ENCODE results near the gene JOSD2.

JOSD2 gene

GRCh38 chr19:50462970-50463369 lies 48.0 kb downstream of the JOSD2 start:
- TF ChIP-seq CTCF (IDR thresholded peaks at IDR 0.05): no peak
- TF ChIP-seq ZFX (IDR thresholded peaks at IDR 0.05; ENCODE audit: borderline replicate concordance): no peak
- no peak overlapping the region for H3K27ac ChIP-seq

GRCh38 chr19:50461066-50461875 lies 49.7 kb downstream of the JOSD2 start:
- TF ChIP-seq CTCF (IDR thresholded peaks at IDR 0.05) (peak; percentile 93), ZFX (IDR thresholded peaks at IDR 0.05; ENCODE audit: borderline replicate concordance) (no peak)
- H3K27ac ChIP-seq: no peak overlapping the region

- H3K27ac ChIP-seq: no peak overlapping the region
- no peak for TF ChIP-seq CTCF (IDR thresholded peaks at IDR 0.05)
- no peak for TF ChIP-seq ZFX (IDR thresholded peaks at IDR 0.05; ENCODE audit: borderline replicate concordance)
Observed at GRCh38 chr19:50460161-50460765, 50.7 kb downstream of the JOSD2 start.

- H3K27ac ChIP-seq: no peak overlapping the region
- TF ChIP-seq ZFX (IDR thresholded peaks at IDR 0.05; ENCODE audit: borderline replicate concordance): no peak
- TF ChIP-seq CTCF (IDR thresholded peaks at IDR 0.05): no peak
Observed at GRCh38 chr19:50459638-50460037, 51.4 kb downstream of the JOSD2 start.

- TF ChIP-seq CTCF (IDR thresholded peaks at IDR 0.05): no peak
- no peak for TF ChIP-seq ZFX (IDR thresholded peaks at IDR 0.05; ENCODE audit: borderline replicate concordance)
- no peak overlapping the region for H3K27ac ChIP-seq
Observed at GRCh38 chr19:50459067-50459456, 51.9 kb downstream of the JOSD2 start.

DNA sequence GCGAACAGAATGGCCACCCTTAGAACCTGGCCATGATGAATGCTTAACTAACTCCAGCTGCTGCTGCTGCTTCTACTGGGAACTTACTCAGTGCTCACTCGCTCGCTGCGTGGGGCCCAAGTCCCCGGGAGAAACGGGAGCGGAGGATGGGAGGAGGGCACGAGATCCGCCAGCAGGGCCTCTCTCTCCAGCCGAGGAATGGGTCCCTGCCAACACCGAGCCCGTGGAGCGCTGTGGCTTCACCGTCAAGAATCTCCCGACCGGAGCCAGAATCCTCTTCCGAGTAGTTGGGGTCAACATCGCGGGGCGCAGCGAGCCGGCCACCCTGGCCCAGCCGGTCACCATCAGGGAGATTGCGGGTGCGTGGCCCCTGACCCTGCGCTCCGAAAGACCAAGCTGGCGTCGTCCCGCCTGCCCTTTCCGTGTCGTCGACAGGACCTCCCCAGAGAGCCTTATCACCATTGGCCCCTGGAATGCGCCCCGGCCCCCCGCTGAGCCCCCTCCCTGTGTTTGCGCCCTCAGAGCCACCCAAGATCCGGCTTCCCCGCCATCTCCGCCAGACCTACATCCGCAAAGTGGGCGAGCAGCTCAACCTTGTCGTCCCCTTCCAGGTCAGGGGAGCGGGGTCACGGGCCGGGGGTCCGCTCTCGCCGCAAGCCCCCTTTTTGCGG lies 52.5 kb downstream of the JOSD2 start:
- TF ChIP-seq CTCF (IDR thresholded peaks at IDR 0.05): no peak
- no peak for TF ChIP-seq ZFX (IDR thresholded peaks at IDR 0.05; ENCODE audit: borderline replicate concordance)

DNA sequence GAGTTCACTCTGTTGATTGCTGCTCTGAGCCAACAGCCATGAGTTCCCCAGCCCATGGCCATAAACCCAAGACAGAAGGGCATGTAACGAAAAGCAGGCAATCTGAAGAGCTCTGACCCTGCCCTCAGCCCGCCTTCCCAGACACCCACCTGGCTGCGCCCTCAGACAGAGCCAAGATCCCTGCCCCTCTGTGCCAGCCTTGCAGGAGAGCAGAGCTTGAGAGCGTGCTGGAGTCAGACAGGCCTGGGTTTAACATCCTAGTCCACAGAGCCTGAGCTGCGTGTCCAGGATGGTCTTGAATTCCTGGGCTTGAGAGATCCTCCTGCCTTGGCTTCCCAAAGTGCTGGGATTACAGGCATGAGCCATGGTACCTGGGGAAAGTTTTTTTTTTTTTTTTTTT lies 53.7 kb downstream of the JOSD2 start:
- H3K27ac ChIP-seq: no peak overlapping the region
- TF ChIP-seq CTCF (IDR thresholded peaks at IDR 0.05) (no peak), ZFX (IDR thresholded peaks at IDR 0.05; ENCODE audit: borderline replicate concordance) (no peak)

More for the DNA sequence above, 52.5 kb downstream of the JOSD2 start:
- H3K27ac ChIP-seq: no peak overlapping the region

All from 22Rv1 (cell line).